Measurements from ENCODE around the gene C10orf67.

GRCh38 chr10:23315966-23316365, 28.6 kb downstream of the C10orf67 start:
- no peak for TF ChIP-seq POLR2AphosphoS5 (IDR thresholded peaks at IDR 0.05; ENCODE audit: insufficient read depth in 1 of 2, low read depth in 1 of 2)
- TF ChIP-seq, protein P1, sequence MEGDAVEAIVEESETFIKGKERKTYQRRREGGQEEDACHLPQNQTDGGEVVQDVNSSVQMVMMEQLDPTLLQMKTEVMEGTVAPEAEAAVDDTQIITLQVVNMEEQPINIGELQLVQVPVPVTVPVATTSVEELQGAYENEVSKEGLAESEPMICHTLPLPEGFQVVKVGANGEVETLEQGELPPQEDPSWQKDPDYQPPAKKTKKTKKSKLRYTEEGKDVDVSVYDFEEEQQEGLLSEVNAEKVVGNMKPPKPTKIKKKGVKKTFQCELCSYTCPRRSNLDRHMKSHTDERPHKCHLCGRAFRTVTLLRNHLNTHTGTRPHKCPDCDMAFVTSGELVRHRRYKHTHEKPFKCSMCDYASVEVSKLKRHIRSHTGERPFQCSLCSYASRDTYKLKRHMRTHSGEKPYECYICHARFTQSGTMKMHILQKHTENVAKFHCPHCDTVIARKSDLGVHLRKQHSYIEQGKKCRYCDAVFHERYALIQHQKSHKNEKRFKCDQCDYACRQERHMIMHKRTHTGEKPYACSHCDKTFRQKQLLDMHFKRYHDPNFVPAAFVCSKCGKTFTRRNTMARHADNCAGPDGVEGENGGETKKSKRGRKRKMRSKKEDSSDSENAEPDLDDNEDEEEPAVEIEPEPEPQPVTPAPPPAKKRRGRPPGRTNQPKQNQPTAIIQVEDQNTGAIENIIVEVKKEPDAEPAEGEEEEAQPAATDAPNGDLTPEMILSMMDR (IDR thresholded peaks at IDR 0.05): no peak
- TF ChIP-seq POLR2A (IDR thresholded peaks at IDR 0.05): no peak
